Esophagus muscularis mucosa (tissue), 4 donors: Measurements from ENCODE around the gene FTCD. TPM values are rescaled to one million over a fixed set of nuclear protein-coding genes. Genes with fewer than 3 reads are reported as not detected.
"Not testable (repeated sequence)": the region's sequence is repeated elsewhere in the genome, so short reads cannot be mapped to it uniquely, and the experiment has no call there.

ENCODE experiments used
- DNase-seq: peaks from one replicate; pipeline ENCODE4 v3.0.0-alpha.2; 2017; ENCODE audit errors: extremely low spot score
- H3K27ac ChIP-seq, 4 donors: fragments of 200-600 bp; sonication (generic); replicated peaks in 1 of 4; 1 replicate in 3 of 4; 2 replicates in 1 of 4; pipeline ENCODE4 v1.5.1; 2016 to 2019; ENCODE audit warnings: mild to moderate bottlenecking in 1 of 4
- H3K27me3 ChIP-seq, 4 donors: fragments of 200-600 bp; sonication (generic); one replicate each; pipeline versions ENCODE4 v1.5.1 to v1.6.0; 2016 to 2019
- H3K36me3 ChIP-seq, 4 donors: fragments of 200-600 bp; sonication (generic); one replicate each; pipeline ENCODE4 v1.5.1; 2016 to 2019
- H3K4me1 ChIP-seq, 4 donors: fragments of 200-600 bp; sonication (generic); one replicate each; pipeline ENCODE4 v1.5.1; 2016 to 2019
- H3K4me3 ChIP-seq, 4 donors: fragments of 200-600 bp; sonication (generic); 1 replicate in 2 of 4; 2 replicates in 2 of 4; pipeline ENCODE4 v1.5.1; 2016 to 2019; ENCODE audit warnings: mild to moderate bottlenecking in 4 of 4, moderate library complexity in 1 of 4
- H3K9me3 ChIP-seq, 4 donors: fragments of 200-600 bp; sonication (generic); 1 replicate in 3 of 4; 2 replicates in 1 of 4; pipeline ENCODE4 v1.5.1; 2016 to 2019
- CTCF ChIP-seq, 3 experiments: fragments of 200-600 bp in 2 of 3; fragments of 450-650 bp in 1 of 3; sonication (generic) in 2 of 3; IDR thresholded peaks; one replicate each; pipeline ENCODE4 v1.5.1; 2017 to 2019; ENCODE audit warnings: antibody characterized with exemption in 3 of 3, mild to moderate bottlenecking in 2 of 3, moderate library complexity in 1 of 3
- EP300 ChIP-seq: sonication (generic); formaldehyde crosslinking; IDR thresholded peaks from one replicate; pipeline ENCODE4 v1.6.1; 2017; ENCODE audit warnings: antibody characterized with exemption
- POLR2A ChIP-seq: fragments of 450-650 bp; IDR thresholded peaks from one replicate; pipeline ENCODE4 v1.6.1; 2017; ENCODE audit warnings: antibody characterized with exemption, moderate library complexity, mild to moderate bottlenecking, low read depth
- POLR2AphosphoS5 ChIP-seq, 2 donors: sonication (generic); formaldehyde crosslinking; IDR thresholded peaks; one replicate each; pipeline ENCODE4 v1.6.1; 2017; ENCODE audit warnings: antibody characterized with exemption in 2 of 2
- WGBS: methylation state at CpG from one replicate; pipeline ENCODE4 v1.1.5; 2018; 5-methylcytosine and 5-hydroxymethylcytosine counted together
- intact Hi-C: fragments of 100-400 bp; cut with DNase I; formaldehyde crosslinking; loops from one replicate; pipeline ENCODE4 v1.15.1; 2023
- total RNA-seq, 4 donors: library from RNA; depleted of rRNA; stranded (reverse); fragments of >200 nt; gene quantifications; one replicate each; pipeline versions ENCODE4 v1.1.0 to v1.2.1, GENCODE V29; 2016

FTCD gene
- total RNA-seq, 4 donors from 2014 or later, result 0.26 to 2.5 (median 1.2) TPM; not detected in 1

GRCh38 chr21:46172863-46173528, 17.6 kb upstream of the FTCD start:
- Histone ChIP-seq H3K4me1 (no peaks in the 10 kb centered on the region), H3K27ac (no peak overlapping the region), H3K36me3 (peaks cover 0 to 6% (median 0%) of the 10 kb centered on the region in 4 donors), H3K4me3 (no peak overlapping the region), H3K27me3 (peaks cover 0 to 22% (median 0%) of the 10 kb centered on the region in 4 donors), H3K9me3 (peaks cover 0 to 5% (median 0%) of the 10 kb centered on the region in 4 donors)
- intact Hi-C loops, result no loop called here
- TF ChIP-seq EP300, result no peak
- no peak for TF ChIP-seq POLR2A
- no peak for TF ChIP-seq POLR2AphosphoS5 (IDR thresholded peaks at IDR 0.05)
- no peak for TF ChIP-seq CTCF (IDR thresholded peaks at IDR 0.05)
- DNase-seq, result no peak
- WGBS, result 100% methylated on average over 3 of the region's 6 CpGs

- TF ChIP-seq EP300 (no peak), POLR2AphosphoS5 (IDR thresholded peaks at IDR 0.05) (no peak), POLR2A (no peak)
- Histone ChIP-seq H3K4me3 (no peak overlapping the region), H3K36me3 (peaks cover 0 to 7% (median 0%) of the 10 kb centered on the region in 4 donors), H3K4me1 (no peaks in the 10 kb centered on the region), H3K27ac (no peak overlapping the region), H3K9me3 (peaks cover 0 to 5% (median 0%) of the 10 kb centered on the region in 4 donors), H3K27me3 (peaks cover 0 to 22% (median 0%) of the 10 kb centered on the region in 4 donors)
- intact Hi-C loops, result no loop called here
- 87% methylated on average over 21 of the region's 21 CpGs for WGBS
- DNase-seq, result no peak
Observed at GRCh38 chr21:46171996-46172862, 16.9 kb upstream of the FTCD start.

- no peak for DNase-seq
- H3K27me3 ChIP-seq, result peaks cover 0 to 22% (median 0%) of the 10 kb centered on the region in 4 donors
- peaks cover 0 to 7% (median 0%) of the 10 kb centered on the region in 4 donors for H3K36me3 ChIP-seq
- no peak overlapping the region for H3K4me3 ChIP-seq
- intact Hi-C loops, result no loop called here
- no peaks in the 10 kb centered on the region for H3K4me1 ChIP-seq
- H3K9me3 ChIP-seq, result peaks cover 0 to 5% (median 0%) of the 10 kb centered on the region in 4 donors
- TF ChIP-seq POLR2A, result no peak
- no peak for TF ChIP-seq EP300
- TF ChIP-seq POLR2AphosphoS5 (IDR thresholded peaks at IDR 0.05), result no peak
- no peak for TF ChIP-seq CTCF (IDR thresholded peaks at IDR 0.05)
- H3K27ac ChIP-seq, result no peak overlapping the region
- 41% methylated on average over 2 of the region's 2 CpGs for WGBS
Observed at GRCh38 chr21:46171585-46171984, 16.2 kb upstream of the FTCD start.

- DNase-seq, H3K36me3 ChIP-seq, H3K4me1 ChIP-seq, H3K27ac ChIP-seq, H3K4me3 ChIP-seq, H3K9me3 ChIP-seq, intact Hi-C loops: not testable (repeated sequence)
- H3K27me3 ChIP-seq, result peaks cover 0 to 27% (median 0%) of the 10 kb centered on the region in 4 donors
- WGBS, result 100% methylated on average over 1 of the region's 1 CpG
Observed at GRCh38 chr21:46170436-46171193, 15.2 kb upstream of the FTCD start.

GRCh38 chr21:46168659-46169386, 13.4 kb upstream of the FTCD start:
- Histone ChIP-seq H3K27ac (no peak overlapping the region), H3K4me3 (no peak overlapping the region), H3K36me3 (peaks cover 0 to 7% (median 0%) of the 10 kb centered on the region in 4 donors), H3K27me3 (peaks cover 0 to 40% (median 0%) of the 10 kb centered on the region in 4 donors), H3K4me1 (no peaks in the 10 kb centered on the region), H3K9me3 (no peaks in the 10 kb centered on the region)
- TF ChIP-seq EP300, result no peak
- intact Hi-C loops, result no loop called here
- 83% methylated on average over 8 of the region's 8 CpGs for WGBS
- DNase-seq, result no peak
